ENCODE data around the gene PLEKHM2.

The PLEKHM2 gene

GRCh38 chr1:15740924-15741850, 57.1 kb downstream of the PLEKHM2 start:
- peak in 4 of 5 experiments; percentile 24 to 68 (median 44) for DNase-seq

DNA sequence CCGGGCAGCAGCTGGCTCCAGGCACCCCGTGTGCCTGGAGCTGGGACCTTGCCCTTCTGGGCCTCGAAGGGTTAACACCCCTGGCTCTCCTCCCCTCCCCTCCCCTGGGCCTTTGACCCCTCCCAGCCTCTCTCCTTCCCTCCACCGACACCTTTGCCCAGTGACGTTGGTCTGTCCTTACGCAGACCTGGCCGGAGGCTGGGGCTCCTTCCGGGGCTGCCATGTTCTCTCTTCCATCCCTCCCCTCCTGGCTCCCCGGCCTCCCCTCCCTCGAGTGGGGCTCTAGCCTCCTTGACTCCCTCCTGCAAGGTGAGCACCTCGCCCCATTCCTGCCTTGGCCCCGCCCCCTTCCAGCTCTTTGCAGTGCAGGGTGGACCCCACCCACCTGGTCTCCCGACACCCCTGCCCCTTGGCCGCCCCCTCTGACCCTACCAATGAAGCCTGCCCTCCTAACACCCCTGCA, 58.2 kb downstream of the PLEKHM2 start, which contains the start of gene TMEM82:
Gene TMEM82 (plus strand): TSS at position 161 of the 463 bp plus-strand sequence. CDS start 61 bp downstream, at position 222.
- DNase-seq: no peak

GRCh38 chr1:15744122-15744679, 60.1 kb downstream of the PLEKHM2 start:
- no peak for DNase-seq

DNA sequence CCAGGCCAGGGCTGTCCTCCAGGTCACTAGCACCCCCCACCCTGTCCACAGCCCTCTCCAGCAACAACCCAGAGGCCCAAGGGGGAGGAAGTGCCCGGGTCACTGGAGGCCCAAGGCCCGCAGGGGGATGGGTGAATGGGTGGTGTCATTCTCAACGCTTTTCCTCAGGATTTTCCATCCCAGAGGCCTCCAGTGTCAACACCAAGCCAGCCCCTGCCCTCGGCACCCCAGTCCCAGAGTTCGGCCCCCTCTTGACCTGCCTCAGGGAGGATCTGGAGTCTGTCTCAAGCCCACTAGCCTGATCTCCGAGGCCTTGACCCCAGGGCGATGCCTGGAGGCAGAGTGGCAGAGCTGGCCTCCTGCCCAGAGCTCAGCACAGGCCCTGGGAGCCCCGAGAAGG, 63.3 kb downstream of the PLEKHM2 start:
- no peak for DNase-seq

- DNase-seq: no peak
Measured at GRCh38 chr1:15748264-15748663, 64.1 kb downstream of the PLEKHM2 start.

- no peak for DNase-seq
Measured at GRCh38 chr1:15748690-15749398, 64.7 kb downstream of the PLEKHM2 start.

DNA sequence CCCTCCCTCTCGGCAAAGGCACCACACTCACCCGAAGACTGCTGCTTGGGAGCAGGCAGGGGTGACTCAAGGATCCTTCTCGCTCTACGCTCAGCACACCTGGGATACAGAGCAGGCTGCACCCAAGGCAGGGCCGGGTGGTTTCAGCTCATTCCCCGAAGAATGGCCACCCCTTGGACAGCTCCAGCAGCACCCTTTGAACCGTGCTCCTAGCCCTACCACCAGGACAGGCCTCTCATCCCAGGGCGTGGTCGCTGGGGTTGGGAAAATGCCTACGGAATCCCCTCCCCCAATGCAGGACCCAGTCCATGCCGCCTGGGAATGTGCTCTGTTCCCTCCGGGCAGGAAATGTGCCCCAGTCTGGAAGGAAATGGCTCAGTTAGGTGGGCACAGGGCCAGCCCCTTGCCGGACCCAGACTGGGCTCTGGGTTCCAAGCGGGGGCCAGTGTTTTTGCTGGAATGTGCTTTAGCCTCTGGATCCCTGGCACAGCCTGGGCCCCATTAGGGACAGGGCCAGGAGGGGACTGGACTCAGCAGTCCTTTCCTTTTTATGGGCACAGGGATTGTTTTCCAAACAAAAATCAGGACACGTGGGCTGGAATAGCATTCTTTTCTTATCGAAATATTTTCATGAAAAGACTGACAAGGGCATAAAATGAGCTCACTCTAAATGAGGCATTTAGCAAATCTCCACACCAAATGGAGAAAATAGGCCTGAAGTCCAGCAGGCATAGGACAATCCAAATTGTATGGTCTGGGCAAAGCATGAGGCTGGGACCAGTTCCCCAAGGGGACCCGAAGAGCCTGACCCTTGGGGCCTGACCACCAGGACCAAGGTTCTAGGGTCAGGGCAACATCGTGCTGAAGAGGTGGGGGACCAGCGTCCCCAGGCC, 65.5 kb downstream of the PLEKHM2 start:
- DNase-seq: no peak

- no peak for DNase-seq
Measured at GRCh38 chr1:15750924-15751323, 66.8 kb downstream of the PLEKHM2 start.

DNA sequence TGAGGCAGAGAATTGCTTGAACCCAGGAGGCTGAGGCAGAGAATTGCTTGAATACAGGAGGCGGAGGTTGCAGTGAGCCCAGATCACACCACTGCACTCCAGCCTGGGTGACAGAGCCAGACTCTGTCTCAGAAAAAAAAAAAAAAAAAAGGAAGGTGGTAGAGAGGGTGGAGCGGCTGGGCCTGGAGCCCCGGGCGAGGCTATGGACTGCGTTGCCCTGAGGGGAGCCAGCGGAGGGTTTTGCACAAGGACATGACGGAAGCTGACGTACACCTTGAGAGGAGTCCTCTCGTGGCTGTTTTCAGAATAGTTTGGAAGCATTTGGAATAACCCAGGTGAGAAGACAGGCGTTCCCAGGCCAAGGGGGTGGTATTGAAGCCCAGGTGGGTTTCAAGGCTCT, 67.6 kb downstream of the PLEKHM2 start:
- DNase-seq: no peak

GRCh38 chr1:15753776-15754175, 69.7 kb downstream of the PLEKHM2 start:
- DNase-seq: no peak

DNA sequence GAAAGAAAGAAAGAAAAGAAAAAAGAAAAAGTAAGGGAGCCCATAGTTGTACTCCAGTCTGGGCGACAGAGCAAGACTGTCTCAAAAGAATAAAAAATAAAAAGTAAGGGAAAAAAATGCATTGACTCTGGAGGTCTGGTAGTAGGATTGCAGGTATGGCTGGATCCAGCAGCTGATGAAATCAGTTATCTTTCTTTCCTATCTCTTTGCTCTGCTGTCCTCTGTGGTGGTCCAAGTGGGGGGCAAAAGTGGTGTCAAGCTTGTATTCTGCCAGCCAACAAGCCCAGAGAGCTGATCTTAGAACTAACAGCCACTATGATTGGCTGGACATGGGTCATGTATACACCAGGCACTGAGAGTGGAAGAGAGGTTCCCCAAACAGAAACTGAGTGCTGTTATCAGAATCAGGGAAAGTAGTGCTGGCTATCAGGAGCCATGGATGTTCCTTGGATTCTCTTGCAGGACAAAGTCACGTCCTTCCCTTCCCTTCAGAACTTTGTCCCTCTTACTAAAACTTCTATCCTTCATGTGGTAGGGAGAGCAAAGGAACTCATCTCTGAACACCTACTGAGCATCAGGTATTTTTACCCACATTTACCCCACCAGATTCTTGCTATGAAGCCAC, 71.0 kb downstream of the PLEKHM2 start:
- no peak for DNase-seq

- DNase-seq: no peak
Measured at GRCh38 chr1:15755646-15756040, 71.5 kb downstream of the PLEKHM2 start.

DNA sequence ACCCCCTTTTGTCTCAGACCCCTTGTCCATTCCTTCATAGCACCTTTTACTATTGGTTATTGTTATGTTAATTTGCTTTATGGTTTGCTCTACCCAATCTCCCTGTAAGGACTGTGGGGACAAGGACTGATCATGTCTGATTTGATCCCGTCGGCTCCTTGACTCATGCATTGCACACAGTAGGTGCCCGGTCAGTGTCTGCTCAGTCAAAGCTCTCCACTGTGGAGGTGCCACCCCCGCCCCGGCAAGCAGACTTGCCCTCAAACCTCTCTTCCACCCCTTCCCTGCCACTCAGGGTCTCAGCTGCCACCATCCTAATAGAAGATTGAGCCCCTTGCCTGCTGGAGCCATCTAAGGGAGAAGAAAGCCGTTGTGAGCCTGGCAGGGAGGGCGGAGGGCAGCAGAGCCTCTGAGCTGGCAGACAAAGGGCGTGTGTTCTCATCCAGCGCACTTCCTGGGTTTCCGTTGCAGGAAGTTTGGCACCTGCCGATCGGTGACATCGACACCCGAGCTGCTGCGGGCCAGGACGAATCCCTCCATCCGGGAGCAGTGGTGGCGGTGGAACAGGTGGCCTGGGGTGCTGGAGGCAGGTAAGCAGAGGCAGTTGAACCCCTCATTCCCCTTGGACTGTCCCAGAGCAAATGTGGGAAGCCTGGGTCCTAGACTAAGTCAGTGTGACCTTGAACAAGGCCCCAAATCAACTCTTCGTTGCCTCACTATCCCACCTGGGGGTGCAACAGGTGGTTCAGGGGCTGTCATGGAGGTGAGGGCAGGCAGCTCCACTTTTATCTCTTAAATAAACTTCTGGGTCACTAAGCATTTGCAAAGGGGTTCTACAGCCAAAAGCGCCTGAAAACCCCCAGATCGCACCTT, 72.3 kb downstream of the PLEKHM2 start:
- no peak for DNase-seq

- no peak for DNase-seq
Measured at GRCh38 chr1:15757016-15757543, 73.0 kb downstream of the PLEKHM2 start.

DNA sequence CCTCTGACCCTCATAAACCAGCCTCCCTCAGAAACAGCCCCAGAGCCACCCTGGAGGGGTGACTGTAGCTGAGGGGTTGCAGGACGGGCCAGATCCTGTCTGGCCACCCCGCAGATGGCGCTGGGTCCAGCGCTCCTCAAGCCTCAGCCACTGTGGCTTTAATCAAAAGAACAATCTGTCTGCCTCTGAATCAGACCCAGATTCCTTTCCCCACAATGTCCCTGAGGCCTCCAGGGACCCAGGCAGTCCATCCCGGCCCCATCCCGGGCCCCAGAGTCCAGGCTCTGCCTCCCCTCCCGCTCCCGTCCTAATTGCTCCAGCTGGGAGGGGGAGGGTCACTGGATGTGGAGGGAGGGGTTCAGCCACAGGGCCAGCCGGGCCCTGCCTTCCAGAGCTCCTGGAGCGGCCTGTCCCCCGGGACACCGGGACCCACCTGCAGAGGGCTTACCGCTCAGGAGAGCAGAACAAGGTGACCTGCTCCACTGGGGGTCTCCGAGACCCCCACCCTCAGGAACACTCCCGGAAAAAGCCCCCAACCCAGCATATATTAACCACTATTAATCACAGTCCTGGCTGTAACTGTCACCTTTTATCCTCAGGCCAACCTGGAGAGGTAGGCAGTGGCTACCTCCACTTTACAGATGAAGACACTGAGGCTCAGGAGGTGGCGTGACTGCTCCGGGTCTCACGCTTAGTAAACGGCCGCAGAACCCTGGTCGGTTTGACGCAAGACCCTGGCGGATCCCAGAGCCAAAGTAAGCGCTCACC, 73.6 kb downstream of the PLEKHM2 start:
- DNase-seq: no peak

DNA sequence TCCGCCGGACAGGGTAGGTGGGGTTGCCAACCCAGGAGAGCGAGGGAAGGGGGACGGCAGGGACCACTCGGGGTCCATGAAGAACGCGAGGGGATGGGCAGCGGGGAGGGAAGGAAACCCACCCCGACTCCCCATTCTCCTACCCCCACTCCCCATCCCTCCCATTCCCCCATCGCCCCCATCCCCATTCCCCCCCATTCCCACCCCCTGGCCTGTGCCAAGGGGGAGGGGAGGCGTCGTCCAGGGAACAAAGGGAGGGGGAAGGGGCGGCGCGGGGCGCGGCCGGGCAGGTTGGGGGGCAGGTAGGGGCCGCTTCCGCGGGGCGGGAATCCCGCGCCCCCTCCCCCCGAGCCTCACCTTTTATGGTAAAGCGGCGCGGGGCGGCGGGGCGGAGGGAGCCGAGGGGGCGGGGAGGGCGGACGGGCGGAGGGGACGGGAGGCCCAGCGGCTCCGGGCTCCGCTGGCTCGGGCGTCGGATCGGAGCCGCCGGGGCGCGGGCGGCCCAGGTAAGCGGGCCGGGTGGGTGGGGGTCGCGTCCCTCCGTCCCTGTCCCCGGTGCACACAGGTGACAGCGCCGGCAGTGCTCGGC, 74.3 kb downstream of the PLEKHM2 start, which contains the start of gene FBLIM1:
Gene FBLIM1 (plus strand): TSS at position 453 of the 589 bp plus-strand sequence. CDS start 6,189 bp downstream, outside the sequence.
- DNase-seq: no peak

GRCh38 chr1:15758953-15759661, 75.0 kb downstream of the PLEKHM2 start:
- no peak for DNase-seq

- DNase-seq: no peak
Measured at GRCh38 chr1:15760520-15761211, 76.5 kb downstream of the PLEKHM2 start.

All from T-helper 2 cell (primary cell).